Neuronal stem cell (in vitro differentiated cells): Measurements from ENCODE around the gene PYURF.

Experiments
- DNase-seq: peaks from one replicate; pipeline ENCODE4 v3.0.0-alpha.2; 2013; ENCODE audit warnings: low spot score
- H2AFZ ChIP-seq: one replicate; pipeline ENCODE4 v1.6.1; 2013; ENCODE audit warnings: mild to moderate bottlenecking, low read length, inconsistent platforms
- H2AK5ac ChIP-seq: 2 replicates; pipeline ENCODE4 v1.6.1; 2013; ENCODE audit warnings: low read depth, mild to moderate bottlenecking, inconsistent platforms, low read length, moderate library complexity, mixed read lengths
- H2BK120ac ChIP-seq: 2 replicates; pipeline ENCODE4 v1.6.1; 2013; ENCODE audit warnings: low read depth, mild to moderate bottlenecking, inconsistent platforms, low read length, moderate library complexity, mixed read lengths
- H2BK12ac ChIP-seq: one replicate; pipeline ENCODE4 v1.6.1; 2013; ENCODE audit warnings: low read length, inconsistent platforms
- H2BK15ac ChIP-seq: 2 replicates; pipeline ENCODE4 v1.6.1; 2013; ENCODE audit warnings: mild to moderate bottlenecking, low read length, inconsistent platforms, mixed read lengths
- H2BK5ac ChIP-seq: one replicate; pipeline ENCODE4 v1.6.1; 2013; ENCODE audit warnings: inconsistent platforms, mild to moderate bottlenecking, low read length, moderate library complexity
- H3K14ac ChIP-seq: one replicate; pipeline ENCODE4 v1.6.1; 2013; ENCODE audit warnings: low read length, inconsistent platforms
- H3K18ac ChIP-seq: 2 replicates; pipeline ENCODE4 v1.6.1; 2013; ENCODE audit warnings: low read length, inconsistent platforms
- H3K23ac ChIP-seq: 2 replicates; pipeline ENCODE4 v1.6.1; 2013; ENCODE audit warnings: low read depth, mild to moderate bottlenecking, mixed read lengths, low read length, inconsistent platforms; ENCODE audit not compliant: poor library complexity
- H3K27ac ChIP-seq: replicated peaks from 3 replicates; pipeline ENCODE4 v1.5.1; 2013; ENCODE audit warnings: low read length, inconsistent platforms
- H3K27me3 ChIP-seq, 3 experiments: 2 replicates each; pipeline ENCODE4 v1.6.1; 2013; ENCODE audit warnings: low read length in 3 of 3, mild to moderate bottlenecking in 2 of 3, inconsistent platforms in 1 of 3, low read depth in 1 of 3, mixed read lengths in 1 of 3, moderate library complexity in 1 of 3; ENCODE audit not compliant: control insufficient read depth in 3 of 3, insufficient read depth in 3 of 3
- H3K36me3 ChIP-seq, 2 donors: replicated peaks in 1 of 2; 2 replicates each; pipeline ENCODE4 v1.6.1; 2013; ENCODE audit warnings: low read length in 2 of 2; ENCODE audit not compliant: control insufficient read depth in 2 of 2, insufficient read depth in 2 of 2
- H3K4ac ChIP-seq: 2 replicates; pipeline ENCODE4 v1.6.1; 2013; ENCODE audit warnings: inconsistent platforms, mild to moderate bottlenecking, low read length, moderate library complexity
- H3K4me1 ChIP-seq, 2 donors: 1 replicate in 1 of 2; 2 replicates in 1 of 2; pipeline ENCODE4 v1.6.1; 2013; ENCODE audit warnings: low read length in 2 of 2, low read depth in 1 of 2; ENCODE audit not compliant: control insufficient read depth in 2 of 2, insufficient read depth in 1 of 2
- H3K4me2 ChIP-seq: one replicate; pipeline ENCODE4 v1.6.1; 2013; ENCODE audit warnings: mild to moderate bottlenecking, low read length, inconsistent platforms; ENCODE audit not compliant: insufficient read depth, poor library complexity, severe bottlenecking
- H3K4me3 ChIP-seq, 2 donors: 2 replicates each; pipeline ENCODE4 v1.5.1; 2013; ENCODE audit warnings: low read length in 2 of 2, mild to moderate bottlenecking in 2 of 2, inconsistent platforms in 1 of 2, moderate library complexity in 1 of 2
- H3K79me1 ChIP-seq: one replicate; pipeline ENCODE4 v1.6.1; 2013; ENCODE audit warnings: low read depth, mild to moderate bottlenecking, inconsistent platforms, low read length, moderate library complexity
- H3K9ac ChIP-seq: one replicate; pipeline ENCODE4 v1.6.1; 2013; ENCODE audit warnings: mild to moderate bottlenecking, low read depth, low read length, inconsistent platforms; ENCODE audit not compliant: poor library complexity
- H3K9me3 ChIP-seq, 2 donors: replicated peaks in 1 of 2; 2 replicates each; pipeline versions ENCODE3 to v1.6.1; 2013; ENCODE audit warnings: low read length in 2 of 2, mild to moderate bottlenecking in 2 of 2, inconsistent platforms in 1 of 2, low read depth in 1 of 2, mixed read lengths in 1 of 2, moderate library complexity in 1 of 2; ENCODE audit not compliant: control insufficient read depth in 2 of 2, insufficient read depth in 1 of 2
- H4K8ac ChIP-seq: one replicate; pipeline ENCODE4 v1.6.1; 2013; ENCODE audit warnings: low read depth, mild to moderate bottlenecking, inconsistent platforms, low read length, moderate library complexity
- H4K91ac ChIP-seq: one replicate; pipeline ENCODE4 v1.6.1; 2013; ENCODE audit warnings: low read length, low read depth, mild to moderate bottlenecking, inconsistent platforms; ENCODE audit not compliant: poor library complexity
- WGBS, 2 donors: extraction: QIAGEN DNeasy Blood & Tissue Kit; methylation state at CpG; one replicate each; pipeline ENCODE4 v1.1.7; 2013; ENCODE audit warnings: missing lambda C conversion rate in 2 of 2, mixed read lengths in 1 of 2; ENCODE audit not compliant: insufficient read length in 2 of 2, insufficient replicate concordance in 1 of 2; ENCODE audit errors: extremely low coverage in 2 of 2; 5-methylcytosine and 5-hydroxymethylcytosine counted together

PYURF gene

GRCh38 chr4:88517825-88518224, 5.8 kb downstream of the PYURF start:
- no peak overlapping the region for H2BK120ac ChIP-seq
- H2AK5ac ChIP-seq: no peak overlapping the region
- H3K79me1 ChIP-seq: peaks cover 2% of the 10 kb centered on the region
- H3K23ac ChIP-seq: no peak overlapping the region
- H3K4me1 ChIP-seq: peaks cover 0 to 3% of the 10 kb centered on the region in 2 donors
- no peak for DNase-seq
- no peak overlapping the region for H3K9ac ChIP-seq
- no peak overlapping the region for H3K14ac ChIP-seq
- H2AFZ ChIP-seq: no peak overlapping the region
- no peak overlapping the region for H2BK12ac ChIP-seq
- no peak overlapping the region for H3K4me2 ChIP-seq
- H3K4ac ChIP-seq: no peak overlapping the region
- H2BK15ac ChIP-seq: no peak overlapping the region
- H3K27ac ChIP-seq: no peak overlapping the region
- H4K8ac ChIP-seq: no peak overlapping the region
- H3K36me3 ChIP-seq: peaks cover 4 to 24% of the 10 kb centered on the region in 2 donors
- H3K4me3 ChIP-seq: no peak overlapping the region
- H2BK5ac ChIP-seq: no peak overlapping the region
- no peaks in the 10 kb centered on the region for H3K9me3 ChIP-seq
- H4K91ac ChIP-seq: no peak overlapping the region
- no peaks in the 10 kb centered on the region for H3K27me3 ChIP-seq
- no CpG with 5 or more reads among the region's 3 CpGs for WGBS, 2 donors
- H3K18ac ChIP-seq: no peak overlapping the region

- H2AFZ ChIP-seq: no peak overlapping the region
- no peak overlapping the region for H2BK12ac ChIP-seq
- no peaks in the 10 kb centered on the region for H3K9me3 ChIP-seq
- H3K79me1 ChIP-seq: no peaks in the 10 kb centered on the region
- H3K14ac ChIP-seq: no peak overlapping the region
- no CpG with 5 or more reads among the region's 3 CpGs for WGBS, 2 donors
- H3K9ac ChIP-seq: no peak overlapping the region
- no peaks in the 10 kb centered on the region for H3K4me1 ChIP-seq
- no peak overlapping the region for H3K23ac ChIP-seq
- no peak overlapping the region for H2BK5ac ChIP-seq
- H3K4me3 ChIP-seq: no peak overlapping the region
- H3K36me3 ChIP-seq: peaks cover 4 to 20% of the 10 kb centered on the region in 2 donors
- no peak overlapping the region for H3K18ac ChIP-seq
- H2BK15ac ChIP-seq: no peak overlapping the region
- no peak overlapping the region for H3K27ac ChIP-seq
- H4K8ac ChIP-seq: no peak overlapping the region
- no peak overlapping the region for H3K4ac ChIP-seq
- no peaks in the 10 kb centered on the region for H3K27me3 ChIP-seq
- H4K91ac ChIP-seq: no peak overlapping the region
- H2BK120ac ChIP-seq: no peak overlapping the region
- DNase-seq: no peak
- H3K4me2 ChIP-seq: no peak overlapping the region
- H2AK5ac ChIP-seq: no peak overlapping the region
These were observed 6.8 kb downstream of the PYURF start for GRCh38 chr4:88516746-88517145.

DNA sequence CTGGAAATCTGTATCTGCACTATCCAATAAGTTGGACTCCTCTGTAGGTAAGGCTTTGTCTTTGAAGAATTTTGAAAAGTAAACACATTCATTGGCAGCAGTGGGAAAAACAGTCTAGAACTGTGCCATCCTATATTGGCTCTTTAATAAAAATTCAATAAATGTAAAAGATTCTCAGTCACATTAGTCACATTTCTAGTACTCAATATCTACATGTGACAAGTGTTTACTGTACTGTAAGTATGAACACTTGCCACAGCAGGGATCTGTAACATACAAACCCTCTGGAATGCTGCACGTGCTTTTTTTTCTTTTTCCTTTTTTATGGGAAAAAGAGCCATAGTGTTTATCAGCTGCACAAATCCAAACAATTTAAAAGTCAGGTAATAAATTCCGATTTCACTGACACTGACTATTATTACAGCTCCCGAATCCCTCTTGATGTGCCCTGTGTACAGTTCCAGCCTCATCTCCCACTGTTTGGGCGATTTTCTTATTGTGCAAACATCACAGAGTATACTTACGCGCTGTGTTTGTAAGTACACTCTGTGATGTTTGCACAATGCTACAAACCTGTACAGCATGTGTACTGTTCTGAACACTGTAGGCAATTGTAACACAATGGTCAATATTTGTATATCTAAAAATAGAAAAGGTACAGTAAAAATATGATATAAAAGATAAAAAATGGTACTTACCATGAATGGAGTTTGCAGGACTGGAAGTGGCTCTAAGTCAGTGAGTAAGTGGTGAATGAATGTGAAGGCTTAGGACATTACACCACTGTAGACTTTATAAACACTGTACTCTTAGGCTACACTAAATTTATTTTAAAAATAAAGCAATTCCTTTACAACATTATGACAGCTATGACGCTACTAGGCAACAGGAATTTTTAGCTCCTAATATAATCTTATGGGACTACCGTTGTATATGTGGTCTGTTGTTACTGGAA, 8.7 kb downstream of the PYURF start:
- WGBS, 2 donors: no CpG with 5 or more reads among the region's 8 CpGs

DNA sequence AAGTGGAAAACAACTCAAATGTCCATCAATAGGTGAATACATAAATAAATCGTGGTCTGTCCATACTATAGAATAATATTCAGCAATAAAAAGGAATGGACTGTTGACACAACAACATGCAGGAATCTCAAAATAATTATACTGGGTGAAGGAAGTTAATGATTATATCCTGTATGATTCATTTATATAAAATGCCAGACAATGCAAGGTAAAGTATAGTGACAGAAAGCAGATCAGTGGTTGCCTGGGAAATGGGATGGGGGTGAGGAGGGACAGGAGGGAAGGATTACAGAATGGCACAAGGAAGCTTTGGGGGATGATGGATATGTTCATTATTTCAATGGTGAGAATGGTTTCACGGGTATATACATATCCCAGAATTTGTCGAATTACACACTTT, 12.3 kb downstream of the PYURF start:
- Histone ChIP-seq H3K27ac (no peak overlapping the region), H3K79me1 (no peaks in the 10 kb centered on the region), H3K9me3 (no peaks in the 10 kb centered on the region), H3K4me2 (no peak overlapping the region), H3K9ac (no peak overlapping the region), H3K4ac (no peak overlapping the region), H3K4me1 (no peaks in the 10 kb centered on the region), H2BK15ac (no peak overlapping the region), H3K23ac (no peak overlapping the region), H3K36me3 (no peaks in the 10 kb centered on the region), H3K4me3 (no peak overlapping the region), H3K14ac (no peak overlapping the region), H2AK5ac (no peak overlapping the region), H4K8ac (no peak overlapping the region), H2BK12ac (no peak overlapping the region), H2BK5ac (no peak overlapping the region), H3K18ac (no peak overlapping the region), H4K91ac (no peak overlapping the region), H3K27me3 (no peaks in the 10 kb centered on the region), H2BK120ac (no peak overlapping the region), H2AFZ (no peak overlapping the region)
- no peak for DNase-seq
- no CpG with 5 or more reads among the region's 3 CpGs for WGBS, 2 donors

More for the DNA sequence above, 8.7 kb downstream of the PYURF start:
- Histone ChIP-seq H3K27me3 (no peaks in the 10 kb centered on the region), H3K27ac (no peak overlapping the region), H3K23ac (no peak overlapping the region), H3K36me3 (peaks cover 0 to 1% of the 10 kb centered on the region in 2 donors), H3K18ac (no peak overlapping the region), H4K8ac (no peak overlapping the region), H3K79me1 (no peaks in the 10 kb centered on the region), H3K4me1 (no peaks in the 10 kb centered on the region), H2AFZ (peak overlapping the region; percentile 66), H2BK120ac (no peak overlapping the region), H3K4me2 (no peak overlapping the region), H3K9me3 (no peaks in the 10 kb centered on the region), H2AK5ac (no peak overlapping the region), H2BK15ac (no peak overlapping the region), H3K4ac (no peak overlapping the region), H4K91ac (no peak overlapping the region), H2BK5ac (no peak overlapping the region), H2BK12ac (no peak overlapping the region), H3K9ac (no peak overlapping the region), H3K4me3 (no peak overlapping the region), H3K14ac (no peak overlapping the region)
- DNase-seq: no peak
